LNCAP (cell line): Measurements from ENCODE around the gene RIMS4.

Source experiments
- CTCF ChIP-seq: fragments of 450-650 bp; IDR thresholded peaks from 2 replicates; pipeline ENCODE4 v1.5.1; 2017; ENCODE audit warnings: mild to moderate bottlenecking

Gene RIMS4

GRCh38 chr20:44709797-44710196 lies 100.5 kb downstream of the RIMS4 start:
- TF ChIP-seq CTCF: no peak

GRCh38 chr20:44709380-44709779 lies 101.0 kb downstream of the RIMS4 start:
- no peak for TF ChIP-seq CTCF

GRCh38 chr20:44707018-44707579 lies 103.2 kb downstream of the RIMS4 start:
- TF ChIP-seq CTCF: no peak

- no peak for TF ChIP-seq CTCF
Observed at GRCh38 chr20:44706301-44707017, 103.9 kb downstream of the RIMS4 start.

GRCh38 chr20:44705364-44706094 lies 104.8 kb downstream of the RIMS4 start:
- no peak for TF ChIP-seq CTCF

- TF ChIP-seq CTCF: no peak
Observed at GRCh38 chr20:44704551-44704971, 105.8 kb downstream of the RIMS4 start.

GRCh38 chr20:44703956-44704488 lies 106.3 kb downstream of the RIMS4 start:
- TF ChIP-seq CTCF: no peak
